ENCODE data around the gene EGR1.

The EGR1 gene

DNA sequence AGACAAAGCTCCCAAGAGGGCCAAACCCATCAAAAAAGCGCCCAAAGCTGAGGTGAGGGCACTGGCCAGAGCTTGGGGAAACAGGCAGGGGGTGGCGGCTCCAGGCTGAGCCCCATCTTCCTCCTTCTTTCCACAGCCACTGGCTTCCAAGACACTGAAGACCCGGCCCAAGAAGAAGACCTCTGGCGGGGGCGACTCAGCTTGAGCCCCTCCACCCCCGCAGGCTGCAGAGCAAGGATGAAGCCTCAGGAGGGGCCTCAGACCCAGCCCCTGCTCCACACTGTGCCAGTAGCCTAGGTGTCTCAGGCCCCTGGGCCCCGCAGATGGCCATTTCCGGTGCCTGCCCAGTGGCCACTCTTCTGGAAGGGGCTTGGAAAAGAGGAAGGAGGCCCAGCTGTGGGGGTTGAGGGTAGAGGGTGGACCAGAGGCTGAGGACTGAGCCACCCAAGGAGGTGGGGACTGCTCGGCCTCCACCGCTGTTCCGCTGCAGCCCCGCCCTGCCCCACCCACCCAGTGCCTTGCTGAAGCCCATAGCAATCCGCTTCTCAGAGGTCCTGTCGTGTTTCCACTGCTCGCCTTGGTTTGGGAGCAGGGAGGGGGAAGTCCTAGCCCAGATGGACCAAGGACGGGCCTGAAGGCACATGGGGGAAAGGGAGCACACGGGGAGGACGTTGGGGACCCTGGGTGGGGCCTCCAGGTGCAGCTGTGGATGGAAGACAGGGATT is 19.6 kb upstream of the EGR1 start:
- H2AFZ ChIP-seq (ENCODE audit: low read depth, low read length), result no peak overlapping the region
- H3K36me3 ChIP-seq (ENCODE audit: insufficient read depth, low read length), result peaks cover 11% of the 10 kb centered on the region
- H3K9me3 ChIP-seq (ENCODE audit: low read length), result no peaks in the 10 kb centered on the region
- H3K4me1 ChIP-seq (ENCODE audit: insufficient read depth, low read length), result peaks cover 22% of the 10 kb centered on the region
- no peak overlapping the region for H3K4me3 ChIP-seq (ENCODE audit: low read length)
- no peaks in the 10 kb centered on the region for H3K27me3 ChIP-seq (ENCODE audit: insufficient read depth, low read length)

DNA sequence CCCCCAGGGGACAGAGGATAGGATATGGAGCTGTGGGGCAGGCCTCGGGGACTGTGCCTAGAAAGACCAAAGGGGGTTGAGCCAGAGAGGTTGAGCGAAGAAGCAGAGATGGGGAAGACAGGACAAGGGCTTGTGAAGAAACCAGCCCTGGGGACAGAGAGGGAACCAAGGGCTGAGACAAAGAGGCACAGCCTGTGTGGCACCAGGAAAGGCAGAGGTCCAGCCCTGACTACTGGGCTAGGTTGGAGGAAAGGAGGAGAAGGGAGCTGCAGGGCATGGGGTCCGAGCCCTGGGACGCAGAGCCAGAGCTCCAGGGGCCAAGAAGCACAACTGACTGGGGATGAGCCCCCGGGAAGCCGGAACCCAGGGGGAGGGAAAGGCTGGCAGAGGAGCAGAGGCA is 17.2 kb upstream of the EGR1 start:
- Histone ChIP-seq H3K27me3 (ENCODE audit: insufficient read depth, low read length) (no peaks in the 10 kb centered on the region), H3K4me1 (ENCODE audit: insufficient read depth, low read length) (peaks cover 20% of the 10 kb centered on the region), H3K9me3 (ENCODE audit: low read length) (no peaks in the 10 kb centered on the region), H3K36me3 (ENCODE audit: insufficient read depth, low read length) (peaks cover 11% of the 10 kb centered on the region), H3K4me3 (ENCODE audit: low read length) (no peak overlapping the region), H2AFZ (ENCODE audit: low read depth, low read length) (no peak overlapping the region)

GRCh38 chr5:138448481-138449398 is 16.5 kb upstream of the EGR1 start:
- H3K4me1 ChIP-seq (ENCODE audit: insufficient read depth, low read length), result peaks cover 20% of the 10 kb centered on the region
- H3K36me3 ChIP-seq (ENCODE audit: insufficient read depth, low read length), result peaks cover 11% of the 10 kb centered on the region
- H2AFZ ChIP-seq (ENCODE audit: low read depth, low read length), result no peak overlapping the region
- H3K27me3 ChIP-seq (ENCODE audit: insufficient read depth, low read length), result no peaks in the 10 kb centered on the region
- H3K4me3 ChIP-seq (ENCODE audit: low read length), result peak overlapping the region; percentile 47
- no peaks in the 10 kb centered on the region for H3K9me3 ChIP-seq (ENCODE audit: low read length)

GRCh38 chr5:138449501-138450239 is 15.6 kb upstream of the EGR1 start:
- Histone ChIP-seq H3K4me3 (ENCODE audit: low read length) (peak overlapping the region; percentile 47), H3K27me3 (ENCODE audit: insufficient read depth, low read length) (no peaks in the 10 kb centered on the region), H3K4me1 (ENCODE audit: insufficient read depth, low read length) (peaks cover 20% of the 10 kb centered on the region), H3K9me3 (ENCODE audit: low read length) (no peaks in the 10 kb centered on the region), H2AFZ (ENCODE audit: low read depth, low read length) (peak overlapping the region; percentile 31), H3K36me3 (ENCODE audit: insufficient read depth, low read length) (peaks cover 4% of the 10 kb centered on the region)

DNA sequence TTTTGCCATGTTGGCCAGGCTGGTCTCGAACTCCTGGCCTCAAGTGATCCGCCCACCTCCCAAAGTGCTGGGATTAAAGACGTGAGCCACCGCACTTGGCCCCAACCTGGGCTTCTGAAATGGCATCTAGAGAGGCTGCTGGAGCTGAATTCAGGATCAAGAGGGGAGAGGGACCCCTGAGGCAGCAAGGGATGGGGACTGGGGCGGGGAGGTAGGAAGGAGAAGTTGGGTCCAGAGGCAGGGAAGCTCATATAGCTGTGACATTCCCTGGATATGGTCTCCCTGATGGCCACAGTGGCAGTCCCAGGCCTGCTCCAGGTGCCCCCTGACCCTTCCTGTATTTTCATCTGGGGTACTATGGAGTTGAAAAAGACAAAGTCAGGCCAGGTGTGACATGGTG is 14.3 kb upstream of the EGR1 start:
- no peaks in the 10 kb centered on the region for H3K36me3 ChIP-seq (ENCODE audit: insufficient read depth, low read length)
- no peak overlapping the region for H2AFZ ChIP-seq (ENCODE audit: low read depth, low read length)

DNA sequence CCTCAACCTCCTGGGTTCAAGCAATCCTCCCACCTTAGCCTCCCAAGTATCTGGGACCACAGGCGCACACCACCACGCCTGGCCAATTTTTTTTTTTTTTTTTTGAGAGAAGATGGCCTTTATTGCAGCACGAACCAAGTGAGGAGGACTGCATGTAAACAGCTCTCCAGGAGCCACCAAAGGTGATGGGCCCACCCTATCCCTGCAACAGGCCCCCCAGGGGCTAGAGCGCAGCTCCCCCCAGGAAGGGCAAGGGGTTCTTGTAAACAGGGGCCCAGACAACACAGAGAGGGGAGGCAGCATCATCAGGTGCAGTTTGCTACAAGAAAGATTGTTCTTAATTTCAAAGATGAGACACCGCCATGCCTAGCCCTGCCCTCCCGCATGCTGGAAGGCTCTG is 12.6 kb upstream of the EGR1 start:
- H3K9me3 ChIP-seq (ENCODE audit: low read length), result no peaks in the 10 kb centered on the region
- no peak overlapping the region for H2AFZ ChIP-seq (ENCODE audit: low read depth, low read length)
- H3K4me3 ChIP-seq (ENCODE audit: low read length), result no peak overlapping the region
- no peaks in the 10 kb centered on the region for H3K27me3 ChIP-seq (ENCODE audit: insufficient read depth, low read length)
- peaks cover 30% of the 10 kb centered on the region for H3K4me1 ChIP-seq (ENCODE audit: insufficient read depth, low read length)
- H3K36me3 ChIP-seq (ENCODE audit: insufficient read depth, low read length), result no peaks in the 10 kb centered on the region

More for the DNA sequence above, 14.3 kb upstream of the EGR1 start:
- Histone ChIP-seq H3K27me3 (ENCODE audit: insufficient read depth, low read length) (no peaks in the 10 kb centered on the region), H3K4me3 (ENCODE audit: low read length) (no peak overlapping the region), H3K4me1 (ENCODE audit: insufficient read depth, low read length) (peaks cover 30% of the 10 kb centered on the region), H3K9me3 (ENCODE audit: low read length) (no peaks in the 10 kb centered on the region)

GRCh38 chr5:138453590-138453989 is 11.7 kb upstream of the EGR1 start:
- no peaks in the 10 kb centered on the region for H3K9me3 ChIP-seq (ENCODE audit: low read length)
- H3K4me3 ChIP-seq (ENCODE audit: low read length), result no peak overlapping the region
- H3K4me1 ChIP-seq (ENCODE audit: insufficient read depth, low read length), result peaks cover 29% of the 10 kb centered on the region
- no peaks in the 10 kb centered on the region for H3K36me3 ChIP-seq (ENCODE audit: insufficient read depth, low read length)
- no peak overlapping the region for H2AFZ ChIP-seq (ENCODE audit: low read depth, low read length)
- H3K27me3 ChIP-seq (ENCODE audit: insufficient read depth, low read length), result no peaks in the 10 kb centered on the region

GRCh38 chr5:138454121-138454520 is 11.2 kb upstream of the EGR1 start:
- H3K36me3 ChIP-seq (ENCODE audit: insufficient read depth, low read length), result no peaks in the 10 kb centered on the region
- H3K27me3 ChIP-seq (ENCODE audit: insufficient read depth, low read length), result no peaks in the 10 kb centered on the region
- H3K4me1 ChIP-seq (ENCODE audit: insufficient read depth, low read length), result peaks cover 24% of the 10 kb centered on the region
- no peak overlapping the region for H2AFZ ChIP-seq (ENCODE audit: low read depth, low read length)
- H3K4me3 ChIP-seq (ENCODE audit: low read length), result no peak overlapping the region
- H3K9me3 ChIP-seq (ENCODE audit: low read length), result no peaks in the 10 kb centered on the region

DNA sequence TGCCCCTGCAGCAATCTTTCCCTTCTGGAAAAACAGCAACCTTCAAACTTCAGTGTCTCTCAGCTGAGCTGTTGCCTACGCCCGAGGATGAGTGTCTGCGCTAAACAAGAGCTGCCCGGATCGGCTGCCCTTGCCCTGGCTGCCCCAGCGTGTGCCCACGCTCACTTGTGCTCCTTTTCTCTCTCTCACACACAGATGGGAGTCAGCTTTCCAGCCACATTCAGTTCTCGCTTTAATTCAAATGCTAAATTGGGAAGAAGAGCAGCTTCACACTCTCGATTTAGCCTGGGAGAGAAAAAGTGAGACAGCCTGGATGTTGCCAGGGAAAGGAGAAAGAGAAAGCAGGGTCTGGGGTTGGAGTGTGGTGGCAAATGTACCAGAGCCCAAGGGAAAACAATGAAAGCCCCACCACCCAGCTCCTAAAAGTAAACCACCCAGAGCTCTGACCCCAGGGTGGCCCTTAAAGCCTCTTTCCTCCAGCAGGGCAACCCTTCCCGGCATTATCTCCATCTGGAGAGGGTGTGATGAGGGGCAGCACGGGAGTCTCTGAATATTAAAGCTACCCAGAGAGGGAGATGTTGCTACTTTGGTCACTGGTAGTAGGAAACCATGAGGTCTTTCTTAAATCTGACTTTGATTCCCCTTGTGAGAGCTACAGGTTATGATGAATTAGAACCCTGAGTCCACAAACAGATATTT is 9.9 kb upstream of the EGR1 start:
- Histone ChIP-seq H3K9me3 (ENCODE audit: low read length) (no peaks in the 10 kb centered on the region), H2AFZ (ENCODE audit: low read depth, low read length) (peak overlapping the region; percentile 11), H3K27me3 (ENCODE audit: insufficient read depth, low read length) (no peaks in the 10 kb centered on the region), H3K4me1 (ENCODE audit: insufficient read depth, low read length) (peaks cover 17% of the 10 kb centered on the region), H3K4me3 (ENCODE audit: low read length) (no peak overlapping the region), H3K36me3 (ENCODE audit: insufficient read depth, low read length) (no peaks in the 10 kb centered on the region)

GRCh38 chr5:138457531-138458275 is 7.6 kb upstream of the EGR1 start:
- no peak overlapping the region for H2AFZ ChIP-seq (ENCODE audit: low read depth, low read length)
- peaks cover 17% of the 10 kb centered on the region for H3K4me1 ChIP-seq (ENCODE audit: insufficient read depth, low read length)
- no peaks in the 10 kb centered on the region for H3K9me3 ChIP-seq (ENCODE audit: low read length)
- no peaks in the 10 kb centered on the region for H3K36me3 ChIP-seq (ENCODE audit: insufficient read depth, low read length)
- no peak overlapping the region for H3K4me3 ChIP-seq (ENCODE audit: low read length)
- H3K27me3 ChIP-seq (ENCODE audit: insufficient read depth, low read length), result no peaks in the 10 kb centered on the region

DNA sequence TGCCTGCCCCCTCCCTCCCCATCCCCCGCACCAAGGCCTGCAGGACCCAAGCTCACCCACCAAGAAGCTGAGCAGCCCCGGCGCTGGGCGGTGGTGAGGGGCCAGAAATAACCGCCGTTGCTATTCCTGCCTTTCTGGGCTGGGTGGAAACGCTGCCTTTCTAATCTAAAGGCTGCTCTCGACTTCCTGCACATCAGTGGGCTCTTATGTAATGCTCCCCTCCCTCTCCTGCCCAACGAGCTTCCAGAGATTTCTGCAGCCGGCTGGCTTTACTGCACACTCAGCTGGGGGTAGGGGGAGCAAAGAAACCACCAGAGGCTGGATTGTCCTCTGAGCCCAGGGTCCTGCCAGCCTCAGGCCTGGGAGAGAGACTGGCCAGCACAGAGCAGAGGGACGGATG is 6.9 kb upstream of the EGR1 start:
- H3K9me3 ChIP-seq (ENCODE audit: low read length), result no peaks in the 10 kb centered on the region
- peaks cover 20% of the 10 kb centered on the region for H3K4me1 ChIP-seq (ENCODE audit: insufficient read depth, low read length)
- H2AFZ ChIP-seq (ENCODE audit: low read depth, low read length), result no peak overlapping the region

GRCh38 chr5:138458856-138459255 is 6.4 kb upstream of the EGR1 start:
- no peaks in the 10 kb centered on the region for H3K36me3 ChIP-seq (ENCODE audit: insufficient read depth, low read length)
- H3K4me3 ChIP-seq (ENCODE audit: low read length), result no peak overlapping the region
- no peak overlapping the region for H2AFZ ChIP-seq (ENCODE audit: low read depth, low read length)
- no peaks in the 10 kb centered on the region for H3K27me3 ChIP-seq (ENCODE audit: insufficient read depth, low read length)
- H3K4me1 ChIP-seq (ENCODE audit: insufficient read depth, low read length), result peaks cover 24% of the 10 kb centered on the region
- H3K9me3 ChIP-seq (ENCODE audit: low read length), result no peaks in the 10 kb centered on the region

More for the DNA sequence above, 6.9 kb upstream of the EGR1 start:
- Histone ChIP-seq H3K4me3 (ENCODE audit: low read length) (no peak overlapping the region), H3K36me3 (ENCODE audit: insufficient read depth, low read length) (no peaks in the 10 kb centered on the region), H3K27me3 (ENCODE audit: insufficient read depth, low read length) (no peaks in the 10 kb centered on the region)
